UCSD-AML1 (cell line): ENCODE measurements around the gene SLF2.
"Not testable (repeated sequence)": the region's sequence is repeated elsewhere in the genome, so short reads cannot be mapped to it uniquely, and the experiment has no call there.

Source experiments
- DNase-seq: peaks from one replicate; lab custom pipeline; 2025; ENCODE audit not compliant: unreplicated experiment; lab: John Stamatoyannopoulos, UW

SLF2 gene

GRCh38 chr10:100877461-100877850 is 35.3 kb upstream of the SLF2 start:
- no peak for DNase-seq

- peak; percentile 64 for DNase-seq
Observed at GRCh38 chr10:100878291-100878910, 34.4 kb upstream of the SLF2 start.

- no peak for DNase-seq
Observed at GRCh38 chr10:100879741-100880360, 32.9 kb upstream of the SLF2 start.

GRCh38 chr10:100881556-100882213 is 31.1 kb upstream of the SLF2 start:
- DNase-seq, result no peak

DNA sequence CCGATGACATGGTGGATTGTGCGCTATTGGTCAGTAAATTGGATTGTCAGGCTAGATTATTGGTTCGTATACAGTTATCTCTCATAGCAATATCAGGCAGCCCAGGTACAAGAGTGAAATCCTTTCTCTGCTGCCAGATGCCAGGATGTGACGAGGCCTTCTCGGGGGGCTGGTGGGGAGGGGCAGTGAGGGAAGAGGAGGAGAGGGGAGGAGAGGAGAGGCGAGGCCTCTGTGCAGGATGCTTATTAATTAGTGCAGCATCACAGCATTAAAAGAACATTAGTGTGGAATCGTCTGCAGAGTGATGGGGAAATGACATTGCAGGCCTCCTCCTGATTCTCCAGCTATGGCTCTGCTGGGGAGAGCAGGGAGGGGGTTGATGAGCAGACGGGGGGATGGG is 30.5 kb upstream of the SLF2 start:
- no peak for DNase-seq

GRCh38 chr10:100882671-100883311 is 30.0 kb upstream of the SLF2 start:
- DNase-seq, result no peak

GRCh38 chr10:100883312-100883821 is 29.4 kb upstream of the SLF2 start:
- DNase-seq, result no peak

DNA sequence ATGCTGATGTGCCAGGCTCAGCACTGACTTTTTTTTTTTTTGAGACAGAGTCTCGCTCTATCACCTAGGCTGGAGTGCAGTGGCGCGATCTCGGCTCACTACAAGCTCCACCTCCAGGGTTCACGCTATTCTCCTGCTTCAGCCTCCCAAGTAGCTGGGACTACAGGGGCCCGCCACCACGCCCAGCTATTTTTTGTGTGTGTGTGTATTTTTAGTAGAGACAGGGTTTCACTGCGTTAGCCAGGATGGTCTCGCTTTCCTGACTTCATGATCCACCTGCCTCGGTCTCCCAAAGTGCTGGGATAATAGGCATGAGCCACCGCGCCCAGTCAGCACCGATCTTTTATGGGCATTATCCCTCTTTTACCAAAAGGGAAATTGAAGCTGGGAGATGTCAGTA is 27.2 kb upstream of the SLF2 start:
- not testable (repeated sequence) for DNase-seq

- no peak for DNase-seq
Observed at GRCh38 chr10:100886091-100886490, 26.7 kb upstream of the SLF2 start.

GRCh38 chr10:100886521-100886920 is 26.2 kb upstream of the SLF2 start:
- no peak for DNase-seq

DNA sequence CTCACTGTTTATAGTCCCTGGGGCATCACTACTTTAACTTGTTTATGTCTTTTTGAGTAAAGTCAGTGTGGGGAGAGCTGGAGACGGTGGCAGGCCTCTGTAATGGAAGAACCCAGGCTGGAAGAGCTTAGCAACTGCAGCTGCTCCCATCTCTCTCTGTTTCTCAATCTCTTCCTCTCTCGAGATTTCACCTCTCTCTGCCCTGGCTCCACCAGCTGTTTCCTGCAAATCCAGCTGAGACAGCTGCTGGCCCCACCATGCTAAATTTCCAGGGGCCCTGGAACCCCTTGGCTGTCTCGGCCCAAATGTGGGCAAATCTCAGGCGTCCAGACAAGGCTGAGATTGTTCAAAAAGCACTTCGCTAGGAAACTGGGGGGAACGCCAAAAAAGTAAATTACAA is 25.8 kb upstream of the SLF2 start:
- no peak for DNase-seq

DNA sequence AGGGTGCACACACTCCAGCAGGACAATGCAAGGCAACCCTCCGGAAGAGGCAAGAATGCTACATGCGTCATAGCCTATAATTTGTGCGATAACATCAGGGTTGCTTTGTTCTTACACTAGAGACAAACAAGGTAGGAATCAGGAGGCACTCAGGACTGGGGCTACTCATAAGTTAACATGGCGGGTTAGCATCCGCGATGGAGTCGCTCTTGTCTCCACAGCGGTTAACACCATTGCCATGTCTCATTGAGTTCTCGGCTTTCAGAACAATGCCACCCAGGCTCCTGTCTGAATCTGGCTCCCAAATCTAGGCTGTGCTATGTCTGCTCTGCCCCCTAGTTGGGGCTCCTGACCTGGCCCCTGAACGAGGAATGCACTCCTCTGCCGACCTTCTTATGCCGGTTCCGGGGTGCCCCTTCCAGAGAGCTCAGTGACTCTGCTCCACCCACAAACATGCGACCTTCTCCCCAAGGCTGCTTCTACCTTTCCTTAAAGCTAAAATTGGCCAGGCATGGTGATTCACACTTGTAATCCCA is 24.9 kb upstream of the SLF2 start:
- DNase-seq, result no peak

GRCh38 chr10:100888957-100889356 is 23.8 kb upstream of the SLF2 start:
- no peak for DNase-seq

DNA sequence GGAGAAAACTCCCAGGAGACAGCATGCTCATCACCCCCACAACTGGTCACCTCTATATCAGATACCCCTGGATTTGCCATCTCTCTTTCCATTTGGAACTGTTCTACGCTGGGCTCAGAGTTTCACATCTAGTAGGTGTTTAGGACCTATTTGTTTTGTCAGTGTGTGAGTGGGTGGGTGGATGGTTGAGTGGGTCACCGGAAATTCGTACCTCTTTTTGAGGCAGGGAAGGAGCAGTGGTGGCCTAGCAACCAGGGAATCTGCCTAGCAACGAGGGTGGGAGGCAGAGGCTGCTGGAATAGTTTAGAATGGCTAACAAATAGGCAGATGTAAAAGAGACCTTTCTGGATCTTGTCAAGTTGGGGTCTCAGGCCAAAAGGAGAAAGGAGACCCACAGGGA is 23.2 kb upstream of the SLF2 start:
- no peak for DNase-seq

- no peak for DNase-seq
Observed at GRCh38 chr10:100890141-100890672, 22.6 kb upstream of the SLF2 start.

DNA sequence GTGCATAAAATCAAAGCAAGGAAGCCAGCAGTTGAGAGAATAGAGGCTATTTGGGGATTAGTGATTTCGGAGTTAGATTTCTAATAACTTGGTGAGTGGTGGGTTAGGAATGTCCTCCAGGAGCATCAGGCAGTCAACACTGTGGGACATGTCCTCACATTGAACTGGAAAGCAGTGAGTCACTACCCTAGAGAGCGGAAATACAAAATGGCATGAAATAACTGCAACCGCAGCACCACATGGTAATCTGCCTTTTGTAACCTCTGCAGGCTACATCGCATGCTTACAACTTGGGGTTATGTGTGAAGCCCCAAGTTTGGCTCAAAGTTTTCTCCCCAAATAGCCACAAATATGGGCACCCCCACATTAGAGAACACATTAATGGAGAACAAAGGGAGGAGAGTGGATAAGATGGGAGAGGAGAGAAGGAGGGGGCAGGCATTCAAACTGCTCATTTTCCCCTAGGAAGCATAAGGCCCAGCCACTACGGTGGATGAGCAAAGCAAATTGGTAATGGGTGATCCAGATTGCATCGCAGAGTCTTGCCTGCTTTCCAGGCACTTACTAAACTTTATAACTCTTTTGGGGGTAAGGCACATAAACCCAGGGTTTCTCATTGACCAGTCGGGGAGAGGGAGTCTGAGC is 22.0 kb upstream of the SLF2 start:
- DNase-seq, result no peak

- DNase-seq, result no peak
Observed at GRCh38 chr10:100894033-100894432, 18.7 kb upstream of the SLF2 start.

GRCh38 chr10:100894589-100895294 is 18.0 kb upstream of the SLF2 start:
- no peak for DNase-seq

GRCh38 chr10:100895346-100895745 is 17.4 kb upstream of the SLF2 start:
- DNase-seq, result no peak

- DNase-seq, result no peak
Observed at GRCh38 chr10:100895896-100896295, 16.9 kb upstream of the SLF2 start.
